Measurements from ENCODE around the gene CENPF.

DNA sequence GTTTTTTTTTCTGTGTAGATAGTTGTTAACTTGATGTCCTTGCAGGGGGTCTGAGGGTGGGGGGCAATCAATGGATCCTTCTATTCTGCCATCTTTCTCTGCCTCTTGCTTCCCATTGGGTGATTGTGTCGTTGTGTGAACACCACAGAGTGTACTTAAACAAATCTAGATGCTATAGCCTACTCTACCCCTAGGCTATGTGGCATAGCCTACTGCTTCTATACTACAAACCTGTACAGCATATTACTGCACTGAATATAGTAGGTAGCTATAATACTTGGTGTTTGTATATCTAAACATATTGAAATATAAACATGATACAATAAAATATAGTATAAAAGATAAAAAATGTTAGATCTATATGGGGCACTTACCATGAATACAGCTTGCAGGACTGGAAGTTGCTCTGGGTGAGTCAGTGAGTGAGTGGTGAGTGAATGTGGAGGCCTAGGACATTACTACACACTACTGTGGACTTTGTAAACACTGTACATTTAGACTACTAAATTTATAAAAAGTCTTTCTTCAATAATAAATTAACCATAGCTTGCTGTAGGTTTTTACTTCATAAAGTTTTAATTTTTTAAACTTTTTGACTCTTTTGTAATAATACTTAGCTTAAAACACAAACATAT lies 105.4 kb downstream of the CENPF start:
- TF ChIP-seq POLR2A (IDR thresholded peaks at IDR 0.05) = no peak
- TF ChIP-seq, protein P1, sequence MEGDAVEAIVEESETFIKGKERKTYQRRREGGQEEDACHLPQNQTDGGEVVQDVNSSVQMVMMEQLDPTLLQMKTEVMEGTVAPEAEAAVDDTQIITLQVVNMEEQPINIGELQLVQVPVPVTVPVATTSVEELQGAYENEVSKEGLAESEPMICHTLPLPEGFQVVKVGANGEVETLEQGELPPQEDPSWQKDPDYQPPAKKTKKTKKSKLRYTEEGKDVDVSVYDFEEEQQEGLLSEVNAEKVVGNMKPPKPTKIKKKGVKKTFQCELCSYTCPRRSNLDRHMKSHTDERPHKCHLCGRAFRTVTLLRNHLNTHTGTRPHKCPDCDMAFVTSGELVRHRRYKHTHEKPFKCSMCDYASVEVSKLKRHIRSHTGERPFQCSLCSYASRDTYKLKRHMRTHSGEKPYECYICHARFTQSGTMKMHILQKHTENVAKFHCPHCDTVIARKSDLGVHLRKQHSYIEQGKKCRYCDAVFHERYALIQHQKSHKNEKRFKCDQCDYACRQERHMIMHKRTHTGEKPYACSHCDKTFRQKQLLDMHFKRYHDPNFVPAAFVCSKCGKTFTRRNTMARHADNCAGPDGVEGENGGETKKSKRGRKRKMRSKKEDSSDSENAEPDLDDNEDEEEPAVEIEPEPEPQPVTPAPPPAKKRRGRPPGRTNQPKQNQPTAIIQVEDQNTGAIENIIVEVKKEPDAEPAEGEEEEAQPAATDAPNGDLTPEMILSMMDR (IDR thresholded peaks at IDR 0.05 in 4 of 5, conservative IDR thresholded peaks at IDR 0.05 in 1 of 5) = no peak
